ENCODE measurements around the gene URGCP.
"Not testable (repeated sequence)": the region's sequence is repeated elsewhere in the genome, so short reads cannot be mapped to it uniquely, and the experiment has no call there.

Gene URGCP

DNA sequence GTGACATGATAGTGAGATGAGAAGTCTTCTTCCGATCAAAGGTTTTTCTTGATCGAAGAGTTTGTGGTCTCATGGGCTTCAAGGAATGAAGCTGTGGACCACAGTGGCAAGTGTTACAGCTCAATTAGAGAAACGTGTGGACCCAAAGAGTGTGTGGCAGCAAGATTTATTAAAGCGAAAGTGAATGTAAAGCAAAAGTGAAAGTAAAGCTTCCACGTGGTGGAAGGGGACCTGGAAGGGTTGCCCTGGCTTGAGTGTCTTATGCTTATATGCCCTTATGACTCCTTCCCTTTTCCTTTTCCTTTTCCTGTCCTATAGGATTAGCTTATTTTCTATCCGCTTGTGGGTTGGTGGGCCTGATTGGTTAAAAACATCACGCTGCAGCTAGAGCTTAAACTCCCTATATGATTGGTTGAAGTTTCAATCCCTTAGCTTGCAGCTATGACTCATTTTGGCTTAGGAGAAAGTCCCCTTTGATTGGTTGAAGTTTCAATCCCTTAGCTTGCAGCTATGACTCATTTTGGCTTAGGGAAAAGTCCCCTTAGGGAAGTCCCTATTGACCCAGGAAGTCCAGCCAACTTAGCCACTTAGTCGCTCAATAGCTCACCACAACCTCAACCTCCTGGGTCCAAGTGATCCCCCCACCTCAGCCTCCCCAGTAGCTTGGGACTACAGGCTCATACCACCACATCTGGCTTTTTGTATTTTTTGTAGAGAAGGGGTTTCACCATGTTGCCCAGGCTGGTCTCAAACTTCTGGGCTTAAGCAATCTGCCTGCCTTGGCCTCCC is 71.7 kb downstream of the URGCP start:
- no peak for DNase-seq (ENCODE audit: low read depth, low spot score)

GRCh38 chr7:43830917-43831316 is 75.5 kb downstream of the URGCP start:
- not testable (repeated sequence) for DNase-seq (ENCODE audit: low read depth, low spot score)

Data from brain pericyte (primary cell).